Measurements from ENCODE around the gene POLK.
"Not testable (repeated sequence)": the region's sequence is repeated elsewhere in the genome, so short reads cannot be mapped to it uniquely, and the experiment has no call there.

POLK gene

DNA sequence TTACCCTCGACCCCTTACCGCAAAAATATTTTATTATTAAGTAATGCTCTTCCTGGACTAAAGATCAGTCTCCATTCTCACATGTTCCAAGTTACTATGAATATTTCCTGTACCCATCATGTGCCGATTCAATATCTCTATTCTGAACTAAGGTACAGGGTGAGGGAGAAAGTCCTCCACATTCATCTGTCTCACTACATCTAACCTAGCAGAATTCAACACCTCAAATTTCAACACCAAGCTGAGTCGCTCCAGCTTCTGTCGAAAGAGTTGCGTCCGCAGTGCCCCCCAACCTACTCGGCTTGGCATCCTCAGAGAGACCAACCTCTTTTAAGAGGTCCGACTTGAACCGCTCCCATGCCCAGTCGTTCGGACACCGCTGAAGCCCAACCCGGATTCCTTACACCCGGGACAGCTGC is 1.3 kb upstream of the POLK start:
- DNase-seq (ENCODE audit: low read depth, low spot score), result no peak

- DNase-seq (ENCODE audit: low read depth, low spot score), result no peak
Observed at GRCh38 chr5:75510836-75511434, 756 bp upstream of the POLK start.

GRCh38 chr5:75512383-75513074 is 838 bp downstream of the POLK start:
- DNase-seq (ENCODE audit: low read depth, low spot score), result no peak

DNA sequence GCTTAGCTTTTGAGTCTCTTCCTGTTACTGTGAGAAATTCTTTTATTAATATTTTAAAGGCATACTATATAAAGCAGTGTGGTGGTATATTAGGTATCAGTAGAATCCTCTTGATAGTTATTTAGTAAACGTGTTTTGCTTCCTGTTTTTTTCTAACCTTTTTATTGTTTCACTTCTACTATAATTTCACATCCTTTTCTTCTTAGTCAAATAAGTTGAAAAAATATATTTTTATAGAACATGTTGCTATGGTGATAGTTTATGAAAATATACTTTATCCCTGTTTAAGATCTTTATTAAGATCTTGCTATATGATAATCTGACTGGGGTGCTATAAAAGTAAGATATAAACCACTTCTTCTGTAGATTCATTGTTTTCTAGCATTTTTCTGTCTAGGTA is 2.1 kb downstream of the POLK start:
- DNase-seq (ENCODE audit: low read depth, low spot score), result no peak

- no peak for DNase-seq (ENCODE audit: low read depth, low spot score)
Observed at GRCh38 chr5:75514323-75514722, 2.6 kb downstream of the POLK start.

GRCh38 chr5:75519761-75520160 is 8.1 kb downstream of the POLK start:
- DNase-seq (ENCODE audit: low read depth, low spot score), result no peak

- DNase-seq (ENCODE audit: low read depth, low spot score), result no peak
Observed at GRCh38 chr5:75521195-75521594, 9.5 kb downstream of the POLK start.

GRCh38 chr5:75522025-75522424 is 10.3 kb downstream of the POLK start:
- DNase-seq (ENCODE audit: low read depth, low spot score), result no peak

GRCh38 chr5:75522542-75522941 is 10.9 kb downstream of the POLK start:
- DNase-seq (ENCODE audit: low read depth, low spot score), result no peak

DNA sequence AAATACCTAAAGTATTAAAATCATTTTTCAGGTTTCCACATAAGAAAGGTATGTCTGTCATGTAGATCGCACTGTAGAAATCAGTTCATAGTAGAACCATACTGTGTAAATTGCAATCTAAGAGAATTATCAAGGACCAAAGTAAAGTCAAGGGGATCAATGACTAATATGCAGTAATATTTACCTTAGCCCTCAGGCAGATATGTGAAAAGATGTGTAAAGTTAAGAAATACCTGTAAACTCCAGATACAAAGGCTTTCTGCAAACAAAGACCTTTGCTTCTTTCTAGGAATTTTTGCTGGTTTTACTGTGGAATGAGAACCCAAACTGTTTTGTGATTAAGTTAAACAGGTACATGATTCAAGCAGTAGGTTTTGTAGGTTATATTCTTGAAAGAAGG is 11.6 kb downstream of the POLK start:
- DNase-seq (ENCODE audit: low read depth, low spot score), result no peak

GRCh38 chr5:75524071-75524470 is 12.4 kb downstream of the POLK start:
- no peak for DNase-seq (ENCODE audit: low read depth, low spot score)

GRCh38 chr5:75524591-75524990 is 12.9 kb downstream of the POLK start:
- no peak for DNase-seq (ENCODE audit: low read depth, low spot score)

GRCh38 chr5:75525344-75525743 is 13.7 kb downstream of the POLK start:
- no peak for DNase-seq (ENCODE audit: low read depth, low spot score)

GRCh38 chr5:75526070-75526469 is 14.4 kb downstream of the POLK start:
- DNase-seq (ENCODE audit: low read depth, low spot score), result no peak

- no peak for DNase-seq (ENCODE audit: low read depth, low spot score)
Observed at GRCh38 chr5:75529185-75529584, 17.5 kb downstream of the POLK start.

GRCh38 chr5:75532190-75532589 is 20.5 kb downstream of the POLK start:
- DNase-seq (ENCODE audit: low read depth, low spot score), result no peak

DNA sequence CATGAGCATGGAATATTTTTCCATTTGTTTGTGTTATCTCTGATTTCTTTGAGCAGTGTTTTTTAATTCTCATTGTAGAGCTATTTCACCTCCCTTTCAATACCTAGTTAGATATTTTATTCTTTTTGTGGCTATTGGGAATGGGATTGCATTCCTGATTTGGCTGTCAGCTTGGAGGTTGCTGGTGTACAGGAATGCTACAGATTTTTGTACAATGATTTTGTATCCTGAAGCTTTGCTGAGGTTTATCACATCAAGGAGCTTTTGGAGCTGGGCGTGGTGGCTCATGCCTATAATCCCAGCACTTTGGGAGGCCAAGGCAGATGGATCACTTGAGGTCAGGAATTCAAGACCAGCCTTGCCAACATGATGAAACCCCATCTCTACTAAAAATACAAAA is 22.0 kb downstream of the POLK start:
- DNase-seq (ENCODE audit: low read depth, low spot score), result not testable (repeated sequence)

GRCh38 chr5:75534734-75535133 is 23.0 kb downstream of the POLK start:
- no peak for DNase-seq (ENCODE audit: low read depth, low spot score)

- DNase-seq (ENCODE audit: low read depth, low spot score), result no peak
Observed at GRCh38 chr5:75536147-75536546, 24.5 kb downstream of the POLK start.

DNA sequence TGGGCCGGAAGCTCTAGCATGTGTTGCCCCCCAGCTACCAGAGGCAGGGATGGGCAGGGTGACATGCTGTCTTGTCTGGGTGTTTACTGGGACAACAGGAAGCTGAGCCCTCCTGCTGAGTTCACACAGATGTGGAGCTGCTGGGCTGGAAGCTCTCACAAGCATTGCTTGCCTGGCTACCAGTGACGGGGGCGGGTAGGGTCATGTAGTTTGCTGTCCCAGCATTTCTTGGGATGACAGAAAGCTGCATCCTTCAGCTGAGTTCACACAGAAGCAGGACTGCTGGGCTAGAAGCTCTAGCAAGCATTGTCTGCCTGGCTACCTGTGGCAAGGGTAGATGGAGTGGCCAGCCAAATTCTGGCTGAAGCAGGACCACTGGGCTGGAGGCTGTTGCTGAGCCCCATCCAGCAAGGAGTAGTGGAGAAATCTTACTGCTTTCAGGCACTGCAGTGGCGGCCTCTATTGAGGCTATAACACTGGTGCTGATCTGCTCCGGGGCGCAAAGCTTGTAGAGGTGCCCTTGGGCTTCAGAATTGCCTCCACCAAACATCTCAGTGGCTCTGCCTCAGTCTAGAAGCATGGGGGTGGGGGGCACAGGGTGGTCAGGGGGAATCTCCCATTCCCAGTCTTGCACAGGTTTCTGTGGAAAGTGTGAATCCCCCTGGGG is 25.1 kb downstream of the POLK start:
- DNase-seq (ENCODE audit: low read depth, low spot score), result no peak

GRCh38 chr5:75538211-75538610 is 26.5 kb downstream of the POLK start:
- DNase-seq (ENCODE audit: low read depth, low spot score), result no peak

DNA sequence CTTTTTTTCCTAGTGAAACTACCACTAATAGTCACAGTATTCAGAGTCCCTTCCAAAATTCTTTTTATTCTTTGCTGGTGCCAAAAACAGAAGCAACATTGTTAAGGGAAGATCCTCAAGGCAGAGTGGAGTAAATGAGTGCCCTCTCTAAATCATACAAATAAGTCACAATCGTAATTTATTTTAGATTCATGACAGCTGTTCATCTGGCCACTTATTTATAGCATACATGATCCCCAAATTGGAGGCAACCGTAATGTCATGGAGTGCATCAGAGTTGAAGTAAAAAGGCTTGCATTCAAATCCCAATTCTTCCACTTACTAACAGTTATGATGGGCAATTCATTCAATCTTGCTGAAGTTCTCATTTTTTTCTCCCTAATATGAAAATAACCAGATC is 33.4 kb downstream of the POLK start:
- DNase-seq (ENCODE audit: low read depth, low spot score), result no peak

- no peak for DNase-seq (ENCODE audit: low read depth, low spot score)
Observed at GRCh38 chr5:75546830-75547229, 35.1 kb downstream of the POLK start.

Data from iPS DF 19.7 (cell line).